ENCODE data around the gene EYA4. TPM values are rescaled to one million over a fixed set of nuclear protein-coding genes. Genes with fewer than 3 reads are reported as not detected.

EYA4 gene
- polyA plus RNA-seq, 4 donors: 11.3 to 22.4 (median 18.3) TPM

DNA sequence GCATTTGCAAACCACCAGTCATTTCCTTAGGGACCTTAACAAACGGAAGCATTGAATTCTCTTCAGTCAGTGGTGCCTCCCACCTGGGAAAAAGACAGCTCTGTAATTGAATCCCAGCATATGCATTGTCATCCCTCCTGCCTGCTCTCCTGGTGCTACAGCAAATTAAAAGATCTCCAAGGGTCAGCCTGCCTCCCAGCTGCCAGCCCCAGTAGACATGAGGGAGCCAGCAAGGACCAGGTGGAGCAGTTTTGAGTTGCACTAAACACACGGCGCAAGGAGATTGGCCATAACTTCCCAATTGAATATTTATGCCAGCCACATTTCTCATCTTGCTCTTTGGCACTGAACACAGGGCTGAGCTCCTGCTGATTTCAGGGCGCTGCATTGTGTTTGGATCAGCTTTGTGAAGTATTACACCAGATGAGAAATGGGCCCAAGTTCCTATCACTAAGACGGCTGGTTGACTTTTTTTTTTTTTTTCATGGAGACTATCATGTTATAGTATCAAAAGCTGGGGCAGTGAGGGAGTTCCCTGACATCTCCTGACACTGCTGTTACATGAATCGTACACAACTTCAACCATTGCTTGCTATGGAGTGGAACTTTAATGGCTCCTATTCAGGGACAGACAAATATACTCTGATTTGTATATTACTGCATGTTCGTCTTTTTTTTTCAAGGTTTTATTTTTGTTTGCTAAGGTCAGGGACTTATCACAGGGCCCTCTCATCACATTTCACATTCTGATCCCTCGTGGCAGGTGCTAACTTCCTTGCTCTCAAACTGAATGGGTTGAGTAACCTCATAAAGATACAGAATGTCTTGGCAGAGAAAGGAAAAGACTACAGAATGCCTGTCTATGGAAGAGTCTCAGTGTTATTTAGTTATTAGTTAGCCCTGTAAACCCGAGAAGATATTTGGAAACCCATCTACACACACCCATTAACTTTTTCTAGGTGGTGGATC, 191.1 kb downstream of the EYA4 start:
- DNase-seq (ENCODE audit: low read depth in 4 of 4, low spot score in 3 of 4): peak in 2 of 4 donors; percentile 22 to 47

DNA sequence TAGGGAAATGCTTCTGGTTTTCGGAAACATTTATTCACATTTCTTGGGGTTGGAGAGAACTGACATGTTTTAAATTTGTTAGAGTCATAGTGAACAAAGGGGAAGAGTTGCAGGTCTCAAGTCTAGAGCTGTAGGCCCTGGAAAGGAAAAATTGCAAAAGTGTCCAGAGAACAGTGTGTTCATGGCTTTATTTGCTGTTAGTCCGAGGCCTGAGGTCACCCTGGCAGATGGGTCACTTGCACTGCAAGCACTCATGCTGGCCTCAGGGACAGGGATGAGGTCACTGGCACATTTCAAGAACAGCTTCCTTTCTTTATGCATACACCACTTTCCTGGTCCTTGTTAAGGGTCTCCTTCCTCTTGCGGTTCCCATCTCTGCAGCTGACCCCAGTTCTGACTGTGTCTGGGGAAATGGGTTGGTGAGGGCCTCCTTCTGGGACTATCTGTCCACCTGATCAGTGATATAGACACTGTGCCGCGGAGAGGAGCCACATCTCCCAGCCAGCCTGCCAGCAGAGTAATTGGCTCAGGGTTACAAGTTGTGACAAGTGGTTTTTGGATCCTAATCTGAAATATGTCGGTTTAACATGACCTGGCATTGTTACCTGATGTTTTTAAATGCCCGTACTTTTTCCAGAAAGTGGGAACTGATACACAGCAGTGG, 194.0 kb downstream of the EYA4 start:
- DNase-seq (ENCODE audit: low read depth in 4 of 4, low spot score in 3 of 4): no peak

DNA sequence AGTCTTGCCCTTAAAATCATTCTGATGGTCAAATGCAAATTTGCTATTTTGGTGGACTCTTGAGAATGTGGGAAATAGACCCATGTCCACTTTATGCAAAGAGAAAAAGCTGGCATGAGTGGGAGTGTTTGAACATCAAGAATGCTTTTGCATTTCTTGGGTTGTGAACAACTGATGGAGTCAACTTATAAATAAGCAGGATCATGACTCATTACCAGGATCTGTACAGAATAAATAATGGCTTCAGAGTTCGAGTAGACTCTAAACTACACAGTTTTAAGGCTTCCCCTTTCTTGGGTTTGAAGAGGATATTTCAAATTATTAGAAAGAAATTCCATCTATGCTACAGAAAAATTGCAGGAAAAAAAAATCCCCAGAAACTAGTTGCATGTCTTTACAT, 195.5 kb downstream of the EYA4 start:
- DNase-seq (ENCODE audit: low read depth in 4 of 4, low spot score in 3 of 4): no peak

DNA sequence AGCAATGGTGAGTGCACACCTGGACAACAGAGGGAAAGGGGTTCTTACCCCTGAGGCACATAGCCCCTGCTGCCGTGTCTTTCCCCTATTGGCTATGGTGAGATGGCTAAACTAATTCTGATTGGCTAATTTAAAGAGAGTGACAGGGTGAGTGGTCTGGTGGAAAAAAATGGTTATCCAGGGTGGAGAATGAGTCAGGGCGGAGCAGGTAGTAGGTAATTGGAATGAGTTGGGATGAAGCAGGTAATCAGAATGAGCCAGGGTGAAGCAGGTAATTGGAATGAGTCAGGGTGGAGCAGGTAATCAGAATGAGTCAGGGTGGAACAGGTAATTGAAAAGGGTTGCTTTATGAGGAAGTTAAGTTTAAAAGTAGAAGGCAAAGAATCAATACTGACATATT, 200.3 kb downstream of the EYA4 start:
- no peak for DNase-seq (ENCODE audit: low read depth in 4 of 4, low spot score in 3 of 4)

DNA sequence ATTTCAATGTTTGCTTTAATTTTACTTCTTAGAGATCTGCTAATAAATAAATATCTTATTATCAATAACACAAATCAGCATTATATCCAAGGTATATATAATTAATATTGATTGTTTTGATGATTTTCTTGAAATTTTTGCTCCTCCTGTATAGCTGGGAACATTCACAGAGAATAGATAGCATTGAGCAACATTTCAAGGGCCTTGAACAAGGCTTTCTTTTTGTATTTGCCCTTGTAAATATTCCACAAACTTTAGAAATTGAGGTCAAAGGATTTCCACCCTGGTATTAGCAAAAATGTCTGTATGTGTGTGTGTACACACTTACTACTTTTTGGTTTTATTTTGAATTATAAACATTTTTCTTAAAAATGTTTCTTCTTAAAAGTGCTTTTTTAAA, 205.6 kb downstream of the EYA4 start:
- no peak for DNase-seq (ENCODE audit: low read depth in 4 of 4, low spot score in 3 of 4)

DNA sequence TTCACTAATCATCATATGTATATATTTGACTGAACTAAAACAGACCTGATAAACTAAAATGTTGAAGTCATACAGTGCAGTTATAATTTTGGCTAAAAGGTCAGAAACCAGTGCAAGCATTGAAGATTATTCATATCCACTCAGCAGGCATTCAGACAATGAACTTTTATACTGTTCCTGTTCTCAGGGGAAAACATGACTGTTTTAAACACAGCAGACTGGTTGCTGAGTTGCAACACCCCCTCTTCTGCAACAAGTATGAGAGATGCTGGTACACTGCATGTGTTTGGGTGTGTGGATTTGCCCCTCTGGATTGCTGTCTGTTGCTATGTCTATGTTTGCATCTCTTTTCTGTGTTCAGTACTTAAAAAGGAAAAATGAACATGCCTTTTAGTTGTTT, 206.8 kb downstream of the EYA4 start:
- no peak for DNase-seq (ENCODE audit: low read depth in 4 of 4, low spot score in 3 of 4)

DNA sequence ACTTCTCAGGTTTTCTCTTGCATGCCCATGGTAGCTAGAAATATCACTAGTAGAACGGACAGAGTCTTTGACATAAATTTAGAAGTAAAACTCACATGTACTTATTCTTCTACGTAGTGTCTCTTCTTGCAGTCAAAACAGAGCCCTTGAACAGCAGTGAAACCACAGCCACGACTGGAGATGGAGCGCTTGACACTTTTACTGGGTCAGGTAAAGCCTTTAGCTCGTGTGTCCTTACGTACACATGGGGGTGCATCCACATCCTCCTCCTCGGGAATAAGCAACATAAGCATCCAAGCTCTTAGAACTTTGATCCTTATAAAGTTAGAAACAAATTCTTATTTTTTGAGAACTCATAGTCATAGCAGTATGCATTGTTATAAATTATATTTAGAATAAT, 215.3 kb downstream of the EYA4 start:
- DNase-seq (ENCODE audit: low read depth in 4 of 4, low spot score in 3 of 4): peak in 1 of 4 donors; percentile 22

DNA sequence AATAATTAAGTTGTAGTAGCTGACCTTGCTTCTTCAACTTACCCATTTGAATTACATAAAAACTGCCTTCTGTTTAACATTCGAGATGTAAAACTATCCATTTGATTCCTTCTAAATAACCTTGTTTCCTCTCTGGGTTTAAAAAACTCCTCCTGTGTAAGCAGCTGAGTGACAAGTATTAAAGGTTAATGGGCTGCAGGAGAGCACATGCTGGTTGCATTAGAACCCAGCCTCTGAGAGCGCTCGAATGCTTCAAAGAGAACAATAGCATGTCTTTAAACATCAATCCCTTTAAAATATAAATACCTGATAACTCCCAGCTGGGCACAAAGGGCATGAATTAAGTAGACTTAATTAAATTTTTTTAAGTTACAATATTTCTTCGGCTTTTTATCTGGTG, 215.8 kb downstream of the EYA4 start:
- peak in 1 of 4 donors; percentile 33 for DNase-seq (ENCODE audit: low read depth in 4 of 4, low spot score in 3 of 4)

DNA sequence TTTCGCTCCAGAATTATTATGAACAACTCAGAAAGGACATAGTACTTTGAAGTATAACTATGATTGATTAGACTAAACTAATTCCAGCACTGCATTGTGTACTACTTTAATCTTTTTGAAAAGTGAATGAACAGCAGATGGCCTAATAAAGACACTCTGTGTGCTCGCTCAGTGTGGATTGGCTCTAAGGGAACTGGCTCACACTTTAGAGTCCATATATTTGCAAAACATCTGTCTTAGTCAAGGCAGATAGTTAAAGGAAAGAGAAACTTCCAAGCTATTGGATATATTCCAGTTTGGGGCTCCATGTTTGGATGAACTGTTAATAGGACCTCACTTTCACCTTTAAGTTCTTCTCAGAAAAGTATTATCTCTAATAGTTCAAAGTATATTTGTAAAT, 218.9 kb downstream of the EYA4 start:
- peak in 1 of 4 donors; percentile 12 for DNase-seq (ENCODE audit: low read depth in 4 of 4, low spot score in 3 of 4)

DNA sequence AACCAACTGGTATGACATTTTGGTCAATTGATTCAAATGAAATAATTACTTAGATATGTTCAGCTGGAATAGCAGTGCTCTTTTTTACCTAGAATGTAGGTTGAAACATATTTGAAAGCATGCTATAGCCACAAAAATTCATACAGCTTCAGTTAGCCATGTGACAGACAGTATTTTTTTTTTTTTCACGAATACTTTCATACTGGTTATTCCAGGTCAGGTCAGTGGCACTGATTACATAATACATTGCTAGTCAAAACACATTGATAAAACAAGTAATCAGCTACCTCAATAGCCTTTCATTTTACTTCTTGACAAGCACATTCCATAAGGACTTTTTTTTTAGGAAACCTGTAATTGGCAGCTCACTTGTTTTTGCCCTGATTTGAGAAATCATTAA, 222.6 kb downstream of the EYA4 start:
- no peak for DNase-seq (ENCODE audit: low read depth in 4 of 4, low spot score in 3 of 4)

DNA sequence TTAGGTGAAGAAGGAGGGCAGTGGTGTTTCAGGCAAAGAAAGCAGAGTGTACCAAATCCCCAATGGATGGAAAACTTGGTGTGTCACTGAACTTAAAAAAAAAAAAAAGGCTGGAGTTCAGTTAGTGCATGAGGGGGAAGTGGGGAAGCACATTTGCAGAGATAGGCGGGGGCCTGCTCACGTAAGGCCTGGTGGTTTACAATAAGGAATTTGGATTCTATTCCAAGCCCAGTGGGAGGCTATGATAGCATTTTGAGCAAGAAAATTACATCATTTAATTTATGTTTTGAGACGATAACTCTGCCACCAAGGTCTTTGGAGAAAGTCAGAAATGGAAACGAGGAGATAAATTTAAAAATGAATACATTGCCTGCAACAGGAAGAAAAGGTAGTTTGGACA, 225.5 kb downstream of the EYA4 start:
- DNase-seq (ENCODE audit: low read depth in 4 of 4, low spot score in 3 of 4): no peak

DNA sequence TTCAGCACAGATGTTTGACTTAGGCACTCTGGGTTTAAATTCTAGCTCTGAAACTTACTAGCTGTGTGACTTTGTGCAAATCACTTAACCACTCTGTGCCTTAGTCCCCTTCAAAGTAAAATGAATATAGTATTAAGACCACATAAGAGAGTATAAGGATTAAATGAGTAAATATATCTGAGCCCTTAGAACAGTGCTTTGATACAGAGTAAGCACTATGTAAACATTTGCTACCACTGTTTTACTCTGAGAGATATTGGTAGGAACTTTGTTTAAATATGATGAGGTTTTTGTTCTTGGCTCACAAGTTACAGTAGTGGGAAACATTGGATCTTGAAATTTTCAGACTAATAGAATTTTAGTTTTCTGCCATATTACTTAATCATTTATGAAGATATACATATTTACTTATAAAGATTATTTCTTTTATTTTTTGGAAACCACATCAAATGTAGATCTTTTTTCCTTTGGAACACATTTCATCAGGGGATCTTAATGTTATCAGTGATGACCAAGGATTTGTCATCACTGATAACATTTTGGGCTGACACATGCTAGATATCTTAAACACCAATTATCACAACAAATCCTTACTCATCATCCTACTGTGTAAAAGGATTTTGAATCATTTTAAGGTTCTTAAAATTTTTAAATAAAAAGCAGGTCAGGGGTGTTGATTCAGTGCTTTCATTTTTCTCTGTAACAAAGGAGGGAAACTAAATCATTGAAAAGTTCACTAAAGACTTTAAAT, 226.2 kb downstream of the EYA4 start:
- DNase-seq (ENCODE audit: low read depth in 4 of 4, low spot score in 3 of 4): no peak

DNA sequence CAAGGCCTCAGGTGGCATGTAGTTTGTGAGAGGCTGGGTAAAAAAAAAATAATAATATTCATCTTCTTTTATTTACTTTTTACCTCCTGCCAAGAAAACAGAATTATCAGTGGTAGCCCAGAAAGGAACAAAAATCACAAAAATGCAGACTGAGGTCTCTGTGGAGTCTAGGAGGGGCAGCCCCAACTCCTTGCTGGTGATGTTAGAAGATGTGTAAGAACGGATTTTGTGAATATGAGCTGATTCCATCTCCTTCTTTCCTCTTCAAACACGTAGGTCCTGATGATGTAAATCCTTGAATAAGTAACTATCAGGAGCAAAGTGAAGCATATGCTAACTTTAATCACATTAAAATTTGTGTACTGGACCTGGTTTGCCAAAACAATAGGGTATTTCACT, 226.8 kb downstream of the EYA4 start:
- no peak for DNase-seq (ENCODE audit: low read depth in 4 of 4, low spot score in 3 of 4)

DNA sequence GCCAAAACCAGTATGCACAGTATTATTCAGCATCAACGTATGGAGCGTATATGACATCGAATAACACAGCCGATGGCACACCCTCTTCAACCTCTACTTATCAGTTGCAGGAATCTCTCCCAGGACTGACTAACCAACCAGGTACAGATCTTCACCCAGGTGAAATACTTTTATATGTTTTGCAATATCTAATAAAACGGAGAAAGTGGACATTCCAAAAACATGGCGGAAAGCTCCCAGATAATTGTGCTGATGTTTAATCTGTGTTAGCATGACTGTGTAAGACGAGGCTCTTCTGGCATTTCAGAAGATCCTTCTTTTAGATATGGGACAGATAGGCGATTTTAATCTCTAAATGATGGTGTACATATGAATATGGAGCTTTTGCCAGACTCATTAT, 227.4 kb downstream of the EYA4 start:
- DNase-seq (ENCODE audit: low read depth in 4 of 4, low spot score in 3 of 4): no peak

DNA sequence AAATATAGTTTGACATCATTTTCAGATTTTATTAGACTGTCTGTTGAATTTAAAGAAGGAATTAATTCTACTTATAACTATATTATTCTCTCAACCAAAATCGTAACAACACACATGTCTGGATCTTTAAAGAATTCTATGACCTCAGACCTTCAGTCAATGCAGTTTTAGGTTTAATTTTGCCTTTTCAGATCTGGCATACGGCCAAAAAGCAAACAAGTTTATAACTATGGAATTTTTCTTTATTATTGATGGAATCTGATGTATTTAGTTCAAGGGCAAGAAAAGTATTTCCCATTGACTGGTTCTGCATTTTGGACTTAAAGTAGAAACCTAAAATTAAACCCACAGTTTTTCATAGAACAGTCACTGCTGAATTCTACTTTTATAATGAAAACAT, 233.4 kb downstream of the EYA4 start:
- DNase-seq (ENCODE audit: low read depth in 4 of 4, low spot score in 3 of 4): no peak

DNA sequence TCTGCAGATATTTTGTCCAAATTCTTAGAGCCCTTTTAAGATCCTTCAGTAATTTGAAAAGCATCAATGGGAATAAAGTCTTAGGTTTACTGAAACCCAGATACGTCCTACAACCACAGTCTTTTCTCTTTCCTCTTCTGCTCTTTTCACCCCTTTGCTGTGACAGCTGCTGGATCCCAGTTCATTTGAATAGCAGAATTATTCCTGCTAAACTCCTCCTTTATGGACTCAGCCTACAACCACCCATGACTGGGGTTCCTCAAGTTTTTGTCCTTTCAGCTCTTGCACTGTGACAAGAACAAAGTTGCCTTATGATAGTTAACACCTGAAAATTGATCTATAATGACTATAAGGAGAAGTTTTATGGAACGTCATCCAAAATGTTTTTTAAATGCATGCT, 237.5 kb downstream of the EYA4 start:
- no peak for DNase-seq (ENCODE audit: low read depth in 4 of 4, low spot score in 3 of 4)

DNA sequence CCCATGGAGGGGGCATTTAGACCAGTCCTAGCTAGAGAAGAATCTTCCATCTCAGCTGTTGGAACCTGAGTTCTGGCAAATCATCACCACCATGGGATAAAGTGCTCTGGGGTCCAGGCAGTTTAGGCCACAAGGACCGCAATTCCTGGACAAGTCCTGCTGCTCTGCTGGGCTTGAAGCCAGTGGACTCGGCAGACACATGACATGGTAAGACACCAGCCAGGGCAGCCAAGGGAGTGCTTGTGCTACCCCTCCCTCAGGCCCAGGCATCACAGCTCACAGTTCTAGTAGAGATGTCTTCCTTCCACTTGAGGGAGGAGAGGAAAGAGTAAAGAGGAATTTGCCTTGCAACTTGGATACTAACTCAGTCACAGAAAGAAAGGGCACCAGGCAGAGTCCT, 246.0 kb downstream of the EYA4 start:
- DNase-seq (ENCODE audit: low read depth in 4 of 4, low spot score in 3 of 4): no peak

DNA sequence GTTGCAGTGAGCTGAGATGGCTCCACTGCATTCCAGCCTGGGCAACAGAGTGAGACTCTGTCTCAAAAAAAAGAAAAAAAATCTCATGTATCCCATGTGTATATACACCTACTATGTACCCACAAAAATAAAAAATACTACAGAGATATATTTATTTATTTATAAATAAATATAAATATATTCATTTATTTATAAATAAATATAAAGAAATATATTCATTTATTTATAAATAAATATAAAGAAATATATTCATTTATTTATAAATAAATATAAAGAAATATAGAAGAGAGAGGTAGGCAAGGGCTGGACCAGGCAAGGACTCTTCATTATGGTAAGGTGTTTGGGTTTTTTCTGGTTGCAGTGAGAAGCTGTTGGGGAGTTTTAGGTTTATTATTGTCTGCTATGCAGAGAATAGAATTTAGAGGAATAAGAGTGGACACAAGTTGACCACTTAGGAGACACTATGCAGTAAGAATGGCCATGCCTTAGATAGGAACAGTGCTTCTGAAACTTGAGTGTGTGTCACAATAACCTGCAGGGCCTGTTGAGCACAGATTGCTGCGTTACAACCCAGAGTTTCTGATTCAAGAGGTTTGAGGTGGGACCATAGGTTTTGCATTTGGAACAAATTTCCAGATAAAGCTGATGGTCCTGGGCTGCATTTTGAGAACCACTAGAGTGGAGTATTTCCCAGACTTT, 254.2 kb downstream of the EYA4 start:
- no peak for DNase-seq (ENCODE audit: low read depth in 4 of 4, low spot score in 3 of 4)

DNA sequence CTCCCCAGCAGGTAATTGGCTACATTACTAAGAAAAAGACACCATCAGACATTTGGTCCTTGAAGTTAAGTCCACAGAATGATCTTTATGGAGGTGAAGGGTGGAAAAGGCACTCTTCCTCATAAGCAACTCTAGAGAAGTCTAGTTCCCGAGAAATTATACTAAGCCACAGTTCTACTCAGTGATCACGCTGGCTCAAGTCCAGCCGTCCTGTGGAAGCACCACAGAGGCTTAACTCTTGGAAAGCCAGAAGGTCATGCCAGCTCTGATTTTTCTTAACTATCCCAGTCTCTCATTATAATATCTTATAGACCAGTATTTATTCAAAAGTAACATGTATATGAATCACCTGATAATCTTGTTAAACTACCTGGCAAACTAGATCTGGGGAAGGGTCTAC, 258.5 kb downstream of the EYA4 start:
- no peak for DNase-seq (ENCODE audit: low read depth in 4 of 4, low spot score in 3 of 4)

DNA sequence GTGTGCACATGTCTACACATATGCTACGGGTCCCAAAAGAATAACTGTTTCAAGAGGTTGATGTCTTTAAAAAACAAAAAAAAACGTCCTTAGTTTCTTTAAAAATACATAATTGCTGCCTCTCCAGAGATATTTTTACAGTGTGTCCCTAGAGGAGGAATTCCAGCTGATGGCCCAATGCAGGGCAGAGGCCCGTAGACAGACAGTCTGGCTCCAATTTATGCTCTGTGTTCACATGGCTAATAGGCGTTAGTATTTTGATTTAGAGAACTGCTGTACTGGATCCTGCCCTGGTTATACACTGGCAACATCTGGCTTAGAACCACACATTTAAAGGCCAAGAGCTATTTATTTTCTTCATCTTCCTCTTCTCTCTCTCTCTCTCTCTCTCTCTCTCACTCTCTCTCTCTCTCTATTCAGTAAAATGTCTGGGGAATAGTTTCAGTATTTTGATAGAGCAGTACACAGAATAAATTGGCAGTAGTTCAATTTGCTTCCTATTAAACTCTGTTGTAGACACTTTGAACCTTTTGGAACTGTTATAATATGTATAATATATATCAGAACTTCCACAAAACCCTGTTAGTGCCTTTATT, 260.6 kb downstream of the EYA4 start:
- no peak for DNase-seq (ENCODE audit: low read depth in 4 of 4, low spot score in 3 of 4)
